ENCODE results near the gene BAG2. TPM values are rescaled to one million over a fixed set of nuclear protein-coding genes. Genes with fewer than 3 reads are reported as not detected.

BAG2 gene
- polyA plus RNA-seq, 1 donor (not counting 4 experiments of a cell fraction or from before 2014, with no cell fraction given), result 1.6 TPM

GRCh38 chr6:57163956-57164355 lies 8.2 kb upstream of the BAG2 start:
- no peak overlapping the region for H2AFZ ChIP-seq (ENCODE audit: control insufficient read depth, low read length)
- no peaks in the 10 kb centered on the region for H3K79me2 ChIP-seq (ENCODE audit: control insufficient read depth, insufficient read depth, low read length)
- H3K27me3 ChIP-seq (ENCODE audit: control insufficient read depth, extremely low read depth, insufficient read depth, low read length), result no peaks in the 10 kb centered on the region
- H3K4me1 ChIP-seq (ENCODE audit: control insufficient read depth, extremely low read depth, insufficient read depth, low read length), result peaks cover 1% of the 10 kb centered on the region
- no peak overlapping the region for H3K27ac ChIP-seq (ENCODE audit: control insufficient read depth, insufficient read depth, low read length)
- H4K20me1 ChIP-seq (ENCODE audit: control insufficient read depth, extremely low read depth, insufficient read depth, low read length), result no peaks in the 10 kb centered on the region
- dilution Hi-C loops (cut with MboI; ENCODE audit: extremely low pct_ligation_motif_present, low sequenced_read_pairs), result no loop called here
- peaks cover 8 to 13% of the 10 kb centered on the region in 2 experiments for H3K36me3 ChIP-seq (ENCODE audit: control insufficient read depth in 2 of 2, extremely low read depth in 1 of 2, insufficient read depth in 2 of 2, low read length in 2 of 2)
- TF ChIP-seq, protein P1, sequence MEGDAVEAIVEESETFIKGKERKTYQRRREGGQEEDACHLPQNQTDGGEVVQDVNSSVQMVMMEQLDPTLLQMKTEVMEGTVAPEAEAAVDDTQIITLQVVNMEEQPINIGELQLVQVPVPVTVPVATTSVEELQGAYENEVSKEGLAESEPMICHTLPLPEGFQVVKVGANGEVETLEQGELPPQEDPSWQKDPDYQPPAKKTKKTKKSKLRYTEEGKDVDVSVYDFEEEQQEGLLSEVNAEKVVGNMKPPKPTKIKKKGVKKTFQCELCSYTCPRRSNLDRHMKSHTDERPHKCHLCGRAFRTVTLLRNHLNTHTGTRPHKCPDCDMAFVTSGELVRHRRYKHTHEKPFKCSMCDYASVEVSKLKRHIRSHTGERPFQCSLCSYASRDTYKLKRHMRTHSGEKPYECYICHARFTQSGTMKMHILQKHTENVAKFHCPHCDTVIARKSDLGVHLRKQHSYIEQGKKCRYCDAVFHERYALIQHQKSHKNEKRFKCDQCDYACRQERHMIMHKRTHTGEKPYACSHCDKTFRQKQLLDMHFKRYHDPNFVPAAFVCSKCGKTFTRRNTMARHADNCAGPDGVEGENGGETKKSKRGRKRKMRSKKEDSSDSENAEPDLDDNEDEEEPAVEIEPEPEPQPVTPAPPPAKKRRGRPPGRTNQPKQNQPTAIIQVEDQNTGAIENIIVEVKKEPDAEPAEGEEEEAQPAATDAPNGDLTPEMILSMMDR (optimal IDR thresholded peaks at IDR 0.05 in 1 of 3, IDR thresholded peaks at IDR 0.05 in 1 of 3, conservative IDR thresholded peaks at IDR 0.05 in 1 of 3; ENCODE audit: extremely low read depth in 1 of 3, insufficient read depth in 2 of 3, low read length in 3 of 3), result no peak
- TF ChIP-seq EZH2 (IDR thresholded peaks at IDR 0.05; ENCODE audit: low read length), result no peak
- no peak overlapping the region for H3K4me2 ChIP-seq (ENCODE audit: control insufficient read depth, extremely low read depth, insufficient read depth, low read depth, low read length)
- H3K9me1 ChIP-seq (ENCODE audit: control insufficient read depth, extremely low read depth, insufficient read depth, low read length), result no peaks in the 10 kb centered on the region
- DNase-seq (ENCODE audit: low read depth, low spot score) (no peak), FAIRE-seq (no peak)
- H3K9ac ChIP-seq (ENCODE audit: control insufficient read depth, extremely low read depth, insufficient read depth, low read length), result no peak overlapping the region
- no peaks in the 10 kb centered on the region for H3K9me3 ChIP-seq (ENCODE audit: control insufficient read depth, low read depth, low read length)
- H3K4me3 ChIP-seq (ENCODE audit: control insufficient read depth in 2 of 3, extremely low read depth in 1 of 3, insufficient read depth in 2 of 3, low read depth in 1 of 3, low read length in 3 of 3), result no peak overlapping the region

- Histone ChIP-seq H3K27ac (ENCODE audit: control insufficient read depth, insufficient read depth, low read length) (no peak overlapping the region), H3K79me2 (ENCODE audit: control insufficient read depth, insufficient read depth, low read length) (no peaks in the 10 kb centered on the region), H3K4me3 (ENCODE audit: control insufficient read depth in 2 of 3, extremely low read depth in 1 of 3, insufficient read depth in 2 of 3, low read depth in 1 of 3, low read length in 3 of 3) (no peak overlapping the region), H3K4me2 (ENCODE audit: control insufficient read depth, extremely low read depth, insufficient read depth, low read depth, low read length) (no peak overlapping the region), H3K9me3 (ENCODE audit: control insufficient read depth, low read depth, low read length) (no peaks in the 10 kb centered on the region), H3K4me1 (ENCODE audit: control insufficient read depth, extremely low read depth, insufficient read depth, low read length) (no peaks in the 10 kb centered on the region), H4K20me1 (ENCODE audit: control insufficient read depth, extremely low read depth, insufficient read depth, low read length) (no peaks in the 10 kb centered on the region), H3K9ac (ENCODE audit: control insufficient read depth, extremely low read depth, insufficient read depth, low read length) (no peak overlapping the region), H3K36me3 (ENCODE audit: control insufficient read depth in 2 of 2, extremely low read depth in 1 of 2, insufficient read depth in 2 of 2, low read length in 2 of 2) (peaks cover 8 to 13% of the 10 kb centered on the region in 2 experiments), H3K27me3 (ENCODE audit: control insufficient read depth, extremely low read depth, insufficient read depth, low read length) (no peaks in the 10 kb centered on the region), H2AFZ (ENCODE audit: control insufficient read depth, low read length) (no peak overlapping the region), H3K9me1 (ENCODE audit: control insufficient read depth, extremely low read depth, insufficient read depth, low read length) (no peaks in the 10 kb centered on the region)
- FAIRE-seq (no peak), DNase-seq (ENCODE audit: low read depth, low spot score) (no peak)
- TF ChIP-seq EZH2 (IDR thresholded peaks at IDR 0.05; ENCODE audit: low read length), result no peak
- TF ChIP-seq, protein P1 (optimal IDR thresholded peaks at IDR 0.05 in 1 of 3, IDR thresholded peaks at IDR 0.05 in 1 of 3, conservative IDR thresholded peaks at IDR 0.05 in 1 of 3; ENCODE audit: extremely low read depth in 1 of 3, insufficient read depth in 2 of 3, low read length in 3 of 3), result no peak
- dilution Hi-C loops (cut with MboI; ENCODE audit: extremely low pct_ligation_motif_present, low sequenced_read_pairs), result no loop called here
Observed at GRCh38 chr6:57165080-57165479, 7.0 kb upstream of the BAG2 start.
